Sigmoid colon (tissue), 3 donors: ENCODE results near the gene DCUN1D2.

Experiments
- CTCF ChIP-seq, 4 experiments: fragments of 450-650 bp in 3 of 4; fragments of 200-600 bp in 1 of 4; IDR thresholded peaks; one replicate each; pipeline ENCODE4 v1.5.1; 2016 to 2019; ENCODE audit warnings: antibody characterized with exemption in 4 of 4, mild to moderate bottlenecking in 3 of 4, moderate library complexity in 2 of 4
- POLR2A ChIP-seq, 2 donors: fragments of 450-650 bp; IDR thresholded peaks; one replicate each; pipeline ENCODE4 v1.6.1; 2016; ENCODE audit warnings: antibody characterized with exemption in 2 of 2, mild to moderate bottlenecking in 2 of 2, moderate library complexity in 2 of 2

- TF ChIP-seq CTCF (IDR thresholded peaks at IDR 0.05): no peak
- no peak for TF ChIP-seq POLR2A (IDR thresholded peaks at IDR 0.05)
Measured at GRCh38 chr13:113489171-113489548, 1.4 kb downstream of the DCUN1D2 start.
